Spleen (tissue), 11 donors: Measurements from ENCODE around the gene SPEN. TPM values are rescaled to one million over a fixed set of nuclear protein-coding genes. Genes with fewer than 3 reads are reported as not detected.

Source experiments
- DNase-seq: peaks from one replicate; pipeline ENCODE4 v3.0.0-alpha.2; 2020
- H3K27ac ChIP-seq, 8 donors: fragments of 200-600 bp; sonication (generic) in 7 of 8; 1 replicate in 4 of 8; 2 replicates in 4 of 8; pipeline versions ENCODE4 v1.5.0 to v1.8.0; 2016 to 2021; ENCODE audit warnings: inconsistent platforms in 4 of 8, mild to moderate bottlenecking in 4 of 8, moderate library complexity in 1 of 8
- H3K27me3 ChIP-seq, 7 donors: fragments of 200-600 bp; sonication (generic) in 6 of 7; replicated peaks in 1 of 7; 1 replicate in 4 of 7; 2 replicates in 3 of 7; pipeline versions ENCODE4 v1.5.0 to v1.8.0; 2016 to 2021; ENCODE audit warnings: inconsistent platforms in 3 of 7, mild to moderate bottlenecking in 1 of 7
- H3K36me3 ChIP-seq, 6 donors: fragments of 200-600 bp; sonication (generic) in 5 of 6; 1 replicate in 4 of 6; 2 replicates in 2 of 6; pipeline versions ENCODE4 v1.5.0 to v1.8.0; 2016 to 2021; ENCODE audit warnings: inconsistent platforms in 2 of 6
- H3K4me1 ChIP-seq, 6 donors: fragments of 200-600 bp; sonication (generic) in 5 of 6; 1 replicate in 3 of 6; 2 replicates in 3 of 6; pipeline versions ENCODE4 v1.5.0 to v1.8.0; 2016 to 2021; ENCODE audit warnings: inconsistent platforms in 3 of 6
- H3K4me3 ChIP-seq, 8 donors: fragments of 200-600 bp; sonication (generic) in 7 of 8; 1 replicate in 4 of 8; 2 replicates in 4 of 8; pipeline versions ENCODE4 v1.5.0 to v1.8.0; 2016 to 2021; ENCODE audit warnings: inconsistent platforms in 4 of 8, mild to moderate bottlenecking in 4 of 8, moderate library complexity in 2 of 8
- H3K9me3 ChIP-seq, 8 donors: fragments of 200-600 bp; sonication (generic) in 7 of 8; 1 replicate in 4 of 8; 2 replicates in 4 of 8; pipeline versions ENCODE4 v1.5.0 to v1.8.0; 2016 to 2021; ENCODE audit warnings: inconsistent platforms in 4 of 8
- POLR2A ChIP-seq, 3 donors: fragments of 450-650 bp; IDR thresholded peaks; one replicate each; pipeline ENCODE4 v1.5.1; 2017; ENCODE audit warnings: antibody characterized with exemption in 3 of 3, mild to moderate bottlenecking in 1 of 3
- POLR2AphosphoS5 ChIP-seq, 3 donors: sonication (generic); formaldehyde crosslinking; IDR thresholded peaks; one replicate each; pipeline ENCODE4 v1.5.1; 2017; ENCODE audit warnings: antibody characterized with exemption in 3 of 3
- WGBS, 5 donors: extraction: QIAGEN DNeasy Blood & Tissue Kit in 3 of 5; methylation state at CpG; one replicate each; pipeline versions ENCODE4 v1.1.5 to v1.1.7; 2013 to 2018; 5-methylcytosine and 5-hydroxymethylcytosine counted together
- intact Hi-C: fragments of 100-400 bp; cut with DNase I; formaldehyde crosslinking; loops from one replicate; pipeline ENCODE4 v1.15.0; 2023; ENCODE audit warnings: low total_unique reads
- polyA plus RNA-seq, 3 donors: library from polyadenylated mRNA; stranded (reverse); fragments of 200-250 nt; gene quantifications; one replicate each; pipeline ENCODE4 v1.2.1, GENCODE V29; 2013
- total RNA-seq, 7 donors: library from RNA; depleted of rRNA in 3 of 7; stranded (reverse); fragments of >200 nt in 3 of 7; fragmentation: NEBNext Ultra II Directional in 4 of 7; extraction: Animal tissue kit (Norgen Biotek cat#: 25700) in 4 of 7; gene quantifications; one replicate each; pipeline versions ENCODE4 v1.1.0 to v1.2.1, GENCODE V29; 2016 to 2021
- TF ChIP-seq, protein P1 (sequence below), 11 experiments: fragments of 200-600 bp in 7 of 11; fragments of 450-650 bp in 4 of 11; sonication (generic) in 4 of 11; IDR thresholded peaks in 8 of 11; conservative IDR thresholded peaks in 3 of 11; 1 replicate in 7 of 11; 2 replicates in 4 of 11; pipeline versions ENCODE4 v1.4.0 to v1.8.0; 2016 to 2021; ENCODE audit warnings: antibody characterized with exemption in 11 of 11, inconsistent platforms in 4 of 11, mild to moderate bottlenecking in 1 of 11
- donor health status: healthy with polysubstance abuse.
- donor health status: DM: no; HTN: no; CAD: no; lungs with moderate emphysema.
- donor health status: DM: no; HTN: no; CAD: no.
- donor health status: Bipolar disorder and iron deficiency.
- donor health status: healthy.
- donor health status: DM: no; HTN: no; CAD: no.
- donor health status: DM: yes; HTN: yes; CAD: no.

The SPEN gene
- total and polyA plus RNA-seq, 10 donors = 8.0 to 75.9 (median 58.4) TPM

GRCh38 chr1:15830258-15830657 lies 17.2 kb upstream of the SPEN start:
- intact Hi-C loops = no loop called here
- 82 to 91% (median 86%) methylated on average over 1 of the region's 1 CpG for WGBS, 5 donors
- Histone ChIP-seq H3K4me3 (peak overlapping the region in 1 of 8 donors; percentile 51), H3K4me1 (peaks cover 5 to 70% (median 46%) of the 10 kb centered on the region in 6 donors), H3K9me3 (no peaks in the 10 kb centered on the region), H3K36me3 (no peaks in the 10 kb centered on the region), H3K27me3 (no peaks in the 10 kb centered on the region), H3K27ac (peak overlapping the region; percentile 6 to 100 (median 76))
- DNase-seq = no peak
- no peak for TF ChIP-seq POLR2AphosphoS5 (IDR thresholded peaks at IDR 0.05)
- TF ChIP-seq, protein P1, sequence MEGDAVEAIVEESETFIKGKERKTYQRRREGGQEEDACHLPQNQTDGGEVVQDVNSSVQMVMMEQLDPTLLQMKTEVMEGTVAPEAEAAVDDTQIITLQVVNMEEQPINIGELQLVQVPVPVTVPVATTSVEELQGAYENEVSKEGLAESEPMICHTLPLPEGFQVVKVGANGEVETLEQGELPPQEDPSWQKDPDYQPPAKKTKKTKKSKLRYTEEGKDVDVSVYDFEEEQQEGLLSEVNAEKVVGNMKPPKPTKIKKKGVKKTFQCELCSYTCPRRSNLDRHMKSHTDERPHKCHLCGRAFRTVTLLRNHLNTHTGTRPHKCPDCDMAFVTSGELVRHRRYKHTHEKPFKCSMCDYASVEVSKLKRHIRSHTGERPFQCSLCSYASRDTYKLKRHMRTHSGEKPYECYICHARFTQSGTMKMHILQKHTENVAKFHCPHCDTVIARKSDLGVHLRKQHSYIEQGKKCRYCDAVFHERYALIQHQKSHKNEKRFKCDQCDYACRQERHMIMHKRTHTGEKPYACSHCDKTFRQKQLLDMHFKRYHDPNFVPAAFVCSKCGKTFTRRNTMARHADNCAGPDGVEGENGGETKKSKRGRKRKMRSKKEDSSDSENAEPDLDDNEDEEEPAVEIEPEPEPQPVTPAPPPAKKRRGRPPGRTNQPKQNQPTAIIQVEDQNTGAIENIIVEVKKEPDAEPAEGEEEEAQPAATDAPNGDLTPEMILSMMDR (IDR thresholded peaks at IDR 0.05 in 8 of 11, conservative IDR thresholded peaks at IDR 0.05 in 3 of 11) = peak in 1 of 11 experiments; percentile 0

DNA sequence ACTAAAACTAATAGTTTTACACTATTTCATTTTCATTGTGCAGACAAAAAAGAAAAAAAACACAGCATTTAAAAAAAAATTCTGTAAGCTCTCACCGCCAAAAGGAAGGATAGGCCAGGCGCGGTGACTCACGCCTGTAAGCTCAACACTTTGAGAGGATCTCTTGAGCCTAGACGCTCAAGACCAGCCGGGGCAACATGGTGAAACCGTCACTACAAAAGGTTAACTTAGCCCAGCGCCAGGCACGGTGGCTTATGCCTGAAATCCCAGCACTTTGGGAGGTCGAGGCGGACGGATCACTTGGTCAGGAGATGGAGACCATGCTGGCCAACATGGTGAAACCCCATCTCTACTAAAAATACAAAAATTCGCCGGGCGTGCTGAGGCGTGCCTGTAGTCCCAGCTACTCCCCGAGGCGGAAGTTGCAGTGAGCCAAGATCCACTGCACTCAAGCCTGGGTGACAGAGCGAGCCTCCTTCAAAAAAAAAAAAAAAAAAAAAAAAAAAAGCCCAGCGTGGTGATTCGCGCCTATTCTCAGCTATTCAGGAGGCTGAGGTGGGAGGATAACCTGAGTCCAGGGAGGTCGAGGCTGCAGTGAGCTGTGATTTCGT lies 14.3 kb upstream of the SPEN start:
- intact Hi-C loops = no loop called here
- no peaks in the 10 kb centered on the region for H3K27me3 ChIP-seq
- peak overlapping the region; percentile 99 to 100 (median 100) for H3K27ac ChIP-seq
- H3K4me3 ChIP-seq = peak overlapping the region; percentile 66 to 94 (median 76)
- H3K9me3 ChIP-seq = no peaks in the 10 kb centered on the region
- no peaks in the 10 kb centered on the region for H3K36me3 ChIP-seq
- H3K4me1 ChIP-seq = peaks cover 5 to 77% (median 66%) of the 10 kb centered on the region in 6 donors
- peak; percentile 86 for DNase-seq
- TF ChIP-seq POLR2AphosphoS5 (IDR thresholded peaks at IDR 0.05) = peak in 2 of 3 donors; percentile 21 to 57
- TF ChIP-seq, protein P1 (IDR thresholded peaks at IDR 0.05 in 8 of 11, conservative IDR thresholded peaks at IDR 0.05 in 3 of 11) = no peak
- WGBS, 5 donors = 35 to 61% (median 58%) methylated on average over 23 to 24 of the region's 24 CpGs

DNA sequence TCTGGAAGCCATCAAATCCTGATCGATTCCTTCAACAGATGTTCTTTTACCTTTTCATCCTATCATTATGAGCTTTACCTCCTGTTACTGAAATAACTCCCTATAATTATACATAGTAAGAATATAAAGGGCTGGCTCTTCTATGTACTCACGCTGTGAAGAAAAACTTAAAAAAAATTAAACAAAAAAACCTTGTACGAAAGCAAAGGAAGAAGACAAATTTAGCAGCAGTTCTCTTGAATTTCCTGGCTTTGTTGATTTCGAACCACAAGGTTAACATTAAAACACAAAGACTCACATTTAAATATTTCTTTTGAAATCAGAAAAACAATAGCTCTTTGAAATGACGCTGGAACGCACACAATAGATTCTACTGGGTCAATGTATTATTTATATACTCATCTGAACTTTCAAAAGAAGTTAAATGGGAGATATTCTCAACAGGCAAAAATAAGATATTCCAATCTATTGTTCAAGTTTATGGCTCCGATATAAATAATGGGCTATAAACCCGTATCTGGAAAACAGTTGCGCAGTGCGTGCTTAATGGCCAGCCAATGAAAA lies 13.6 kb upstream of the SPEN start:
- Histone ChIP-seq H3K27ac (peak overlapping the region; percentile 99 to 100 (median 100)), H3K36me3 (no peaks in the 10 kb centered on the region), H3K9me3 (no peaks in the 10 kb centered on the region), H3K4me1 (peaks cover 5 to 73% (median 66%) of the 10 kb centered on the region in 6 donors), H3K27me3 (no peaks in the 10 kb centered on the region), H3K4me3 (peak overlapping the region; percentile 66 to 94 (median 76))
- TF ChIP-seq, protein P1 (IDR thresholded peaks at IDR 0.05 in 8 of 11, conservative IDR thresholded peaks at IDR 0.05 in 3 of 11) = no peak
- TF ChIP-seq POLR2A (IDR thresholded peaks at IDR 0.05) (no peak), POLR2AphosphoS5 (IDR thresholded peaks at IDR 0.05) (no peak)
- no peak for DNase-seq
- intact Hi-C loops = loop anchor here (2.0 kb wide), 1 partner anchor 15 kb away; no protein-coding TSS in a partner anchor
- WGBS, 5 donors = 0 to 3% (median 2%) methylated on average over 10 of the region's 10 CpGs
